Germinal center (tissue), 1 donor: Measurements from ENCODE around the gene IGFBP5.

Source experiments
- DNase-seq: peaks from one replicate; pipeline ENCODE4 v3.0.0; 2012; ENCODE audit warnings: mixed read lengths, low spot score

Gene IGFBP5

GRCh38 chr2:216695401-216695821 lies at the start of gene IGFBP5:
Gene IGFBP5, minus strand, starts transcription at chr2:216695549. Its CDS starts 774 bp downstream, at chr2:216694775.
- DNase-seq = no peak

GRCh38 chr2:216743781-216744180 lies 48.4 kb upstream of the IGFBP5 start:
- DNase-seq = no peak

- no peak for DNase-seq
Observed at GRCh38 chr2:216742411-216742810, 47.1 kb upstream of the IGFBP5 start.

GRCh38 chr2:216741223-216741593 lies 45.9 kb upstream of the IGFBP5 start:
- DNase-seq = no peak

- no peak for DNase-seq
Observed at GRCh38 chr2:216740557-216741222, 45.3 kb upstream of the IGFBP5 start.

GRCh38 chr2:216739035-216739434 lies 43.7 kb upstream of the IGFBP5 start:
- no peak for DNase-seq

GRCh38 chr2:216737676-216738075 lies 42.3 kb upstream of the IGFBP5 start:
- no peak for DNase-seq

- no peak for DNase-seq
Observed at GRCh38 chr2:216736326-216736725, 41.0 kb upstream of the IGFBP5 start.

- no peak for DNase-seq
Observed at GRCh38 chr2:216735668-216736067, 40.3 kb upstream of the IGFBP5 start.

GRCh38 chr2:216735086-216735485 lies 39.7 kb upstream of the IGFBP5 start:
- DNase-seq = no peak

- DNase-seq = no peak
Observed at GRCh38 chr2:216733046-216733445, 37.7 kb upstream of the IGFBP5 start.

GRCh38 chr2:216732334-216732733 lies 37.0 kb upstream of the IGFBP5 start:
- DNase-seq = no peak

GRCh38 chr2:216731465-216731864 lies 36.1 kb upstream of the IGFBP5 start:
- no peak for DNase-seq

GRCh38 chr2:216730871-216731270 lies 35.5 kb upstream of the IGFBP5 start:
- no peak for DNase-seq

GRCh38 chr2:216727346-216728122 lies 32.2 kb upstream of the IGFBP5 start:
- no peak for DNase-seq

GRCh38 chr2:216724190-216724589 lies 28.8 kb upstream of the IGFBP5 start:
- DNase-seq = no peak

- DNase-seq = no peak
Observed at GRCh38 chr2:216721141-216721540, 25.8 kb upstream of the IGFBP5 start.

- no peak for DNase-seq
Observed at GRCh38 chr2:216720722-216721121, 25.4 kb upstream of the IGFBP5 start.

GRCh38 chr2:216717907-216718615 lies 22.7 kb upstream of the IGFBP5 start:
- no peak for DNase-seq

GRCh38 chr2:216717491-216717901 lies 22.1 kb upstream of the IGFBP5 start:
- DNase-seq = no peak

- no peak for DNase-seq
Observed at GRCh38 chr2:216716109-216716508, 20.8 kb upstream of the IGFBP5 start.

GRCh38 chr2:216715402-216715974 lies 20.1 kb upstream of the IGFBP5 start:
- no peak for DNase-seq

GRCh38 chr2:216714376-216714775 lies 19.0 kb upstream of the IGFBP5 start:
- no peak for DNase-seq
